Anterior cingulate cortex (tissue), 58 donors: ENCODE measurements around the gene RUFY1.

Experiments used
- DNase-seq, 58 donors: peaks; one replicate each; lab custom pipeline; 2025; lab: John Stamatoyannopoulos, UW

The RUFY1 gene

GRCh38 chr5:179601871-179602625 lies 51.7 kb downstream of the RUFY1 start:
- DNase-seq, result no peak

GRCh38 chr5:179603308-179603707 lies 53.0 kb downstream of the RUFY1 start:
- no peak for DNase-seq

GRCh38 chr5:179605026-179605833 lies 54.9 kb downstream of the RUFY1 start:
- peak in 2 of 58 donors; percentile 12 to 17 for DNase-seq

- no peak for DNase-seq
Measured at GRCh38 chr5:179606071-179606909, 55.9 kb downstream of the RUFY1 start.

GRCh38 chr5:179606910-179607159 lies 56.5 kb downstream of the RUFY1 start:
- DNase-seq, result no peak

GRCh38 chr5:179607160-179607931 lies 57.0 kb downstream of the RUFY1 start:
- DNase-seq, result peak in 50 of 58 donors; percentile 13 to 76 (median 53)

- DNase-seq, result peak in 25 of 58 donors; percentile 17 to 79 (median 44)
Measured at GRCh38 chr5:179608131-179608581, 57.8 kb downstream of the RUFY1 start.

- DNase-seq, result no peak
Measured at GRCh38 chr5:179609834-179610108, 59.4 kb downstream of the RUFY1 start.

- no peak for DNase-seq
Measured at GRCh38 chr5:179610109-179610902, 60.0 kb downstream of the RUFY1 start.

- no peak for DNase-seq
Measured at GRCh38 chr5:179610903-179611265, 60.5 kb downstream of the RUFY1 start.

GRCh38 chr5:179612577-179613459 lies 62.5 kb downstream of the RUFY1 start:
- no peak for DNase-seq

- DNase-seq, result no peak
Measured at GRCh38 chr5:179613460-179614071, 63.2 kb downstream of the RUFY1 start.

- no peak for DNase-seq
Measured at GRCh38 chr5:179614745-179615144, 64.4 kb downstream of the RUFY1 start.

- DNase-seq, result no peak
Measured at GRCh38 chr5:179615203-179615602, 64.8 kb downstream of the RUFY1 start.

GRCh38 chr5:179616002-179616594 lies 65.7 kb downstream of the RUFY1 start:
- DNase-seq, result no peak

GRCh38 chr5:179617930-179618329 lies 67.6 kb downstream of the RUFY1 start:
- no peak for DNase-seq

GRCh38 chr5:179618923-179619554 lies 68.7 kb downstream of the RUFY1 start:
- DNase-seq, result no peak
